ENCODE data around the gene CTBP2.
"Not testable (repeated sequence)": the region's sequence is repeated elsewhere in the genome, so short reads cannot be mapped to it uniquely, and the experiment has no call there.

The CTBP2 gene

GRCh38 chr10:125085258-125086054 is 74.9 kb downstream of the CTBP2 start:
- DNase-seq = no peak

GRCh38 chr10:125084614-125085257 is 75.6 kb downstream of the CTBP2 start:
- DNase-seq = no peak

GRCh38 chr10:125084191-125084613 is 76.2 kb downstream of the CTBP2 start:
- DNase-seq = no peak

- no peak for DNase-seq
Measured at GRCh38 chr10:125083576-125083920, 76.8 kb downstream of the CTBP2 start.

- DNase-seq = no peak
Measured at GRCh38 chr10:125082881-125083575, 77.3 kb downstream of the CTBP2 start.

GRCh38 chr10:125082471-125082870 is 77.9 kb downstream of the CTBP2 start:
- not testable (repeated sequence) for DNase-seq

- no peak for DNase-seq
Measured at GRCh38 chr10:125081931-125082330, 78.4 kb downstream of the CTBP2 start.

GRCh38 chr10:125080984-125081383 is 79.4 kb downstream of the CTBP2 start:
- DNase-seq = no peak

- DNase-seq = no peak
Measured at GRCh38 chr10:125080296-125080695, 80.1 kb downstream of the CTBP2 start.

GRCh38 chr10:125079091-125079600 is 81.2 kb downstream of the CTBP2 start:
- DNase-seq = no peak

- no peak for DNase-seq
Measured at GRCh38 chr10:125076891-125077541, 83.3 kb downstream of the CTBP2 start.

GRCh38 chr10:125076121-125076825 is 84.1 kb downstream of the CTBP2 start:
- no peak for DNase-seq

GRCh38 chr10:125073996-125074395 is 86.4 kb downstream of the CTBP2 start:
- DNase-seq = no peak

GRCh38 chr10:125072794-125073193 is 87.6 kb downstream of the CTBP2 start:
- no peak for DNase-seq

GRCh38 chr10:125071008-125071407 is 89.4 kb downstream of the CTBP2 start:
- no peak for DNase-seq

- DNase-seq = no peak
Measured at GRCh38 chr10:125068406-125068805, 92.0 kb downstream of the CTBP2 start.

GRCh38 chr10:125067764-125068163 is 92.6 kb downstream of the CTBP2 start:
- no peak for DNase-seq

- no peak for DNase-seq
Measured at GRCh38 chr10:125066764-125067450, 93.5 kb downstream of the CTBP2 start.

GRCh38 chr10:125064681-125065492 is 95.5 kb downstream of the CTBP2 start:
- DNase-seq = no peak

GRCh38 chr10:125063256-125063925 is 97.0 kb downstream of the CTBP2 start:
- DNase-seq = no peak

- DNase-seq = no peak
Measured at GRCh38 chr10:125062914-125063230, 97.5 kb downstream of the CTBP2 start.
